ENCODE data around the gene ZNF454. TPM values are rescaled to one million over a fixed set of nuclear protein-coding genes. Genes with fewer than 3 reads are reported as not detected.

ZNF454 gene
- total and polyA plus RNA-seq, 10 donors: 0.20 to 4.9 (median 1.9) TPM

DNA sequence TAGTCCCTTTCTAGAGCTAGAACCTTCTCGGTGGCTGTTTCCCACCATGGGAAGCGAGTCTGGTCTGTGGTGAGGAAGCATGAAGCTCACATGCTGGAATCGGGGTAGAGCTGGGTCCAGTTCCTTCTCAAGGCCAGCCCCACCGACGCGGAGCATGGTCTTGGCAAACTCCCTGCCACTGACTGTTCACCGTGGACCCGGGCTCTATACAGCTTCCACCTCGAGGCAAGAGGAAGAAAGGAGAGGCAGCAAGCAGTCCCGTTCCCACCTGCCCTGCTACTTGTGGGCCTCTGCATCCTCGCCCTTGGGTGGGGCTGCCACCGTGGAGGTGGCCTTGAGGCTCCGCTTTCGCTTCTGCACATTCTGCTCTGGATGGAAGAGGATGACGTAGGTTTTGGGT, 40.4 kb downstream of the ZNF454 start:
- Histone ChIP-seq H3K4me1 (no peaks in the 10 kb centered on the region), H3K9me3 (peaks cover 8 to 99% (median 97%) of the 10 kb centered on the region in 8 donors), H3K27me3 (replicated peaks in 1 of 7) (no peaks in the 10 kb centered on the region), H3K36me3 (peaks cover 0 to 12% (median 2%) of the 10 kb centered on the region in 6 donors), H3K4me3 (no peak overlapping the region), H3K27ac (no peak overlapping the region)
- peak; percentile 37 for DNase-seq
- intact Hi-C loops (cut with DNase I; ENCODE audit: low total_unique reads): no loop called here
- 89 to 100% (median 94%) methylated on average over 2 to 15 of the region's 15 CpGs for WGBS, 5 donors
- TF ChIP-seq, protein P1, sequence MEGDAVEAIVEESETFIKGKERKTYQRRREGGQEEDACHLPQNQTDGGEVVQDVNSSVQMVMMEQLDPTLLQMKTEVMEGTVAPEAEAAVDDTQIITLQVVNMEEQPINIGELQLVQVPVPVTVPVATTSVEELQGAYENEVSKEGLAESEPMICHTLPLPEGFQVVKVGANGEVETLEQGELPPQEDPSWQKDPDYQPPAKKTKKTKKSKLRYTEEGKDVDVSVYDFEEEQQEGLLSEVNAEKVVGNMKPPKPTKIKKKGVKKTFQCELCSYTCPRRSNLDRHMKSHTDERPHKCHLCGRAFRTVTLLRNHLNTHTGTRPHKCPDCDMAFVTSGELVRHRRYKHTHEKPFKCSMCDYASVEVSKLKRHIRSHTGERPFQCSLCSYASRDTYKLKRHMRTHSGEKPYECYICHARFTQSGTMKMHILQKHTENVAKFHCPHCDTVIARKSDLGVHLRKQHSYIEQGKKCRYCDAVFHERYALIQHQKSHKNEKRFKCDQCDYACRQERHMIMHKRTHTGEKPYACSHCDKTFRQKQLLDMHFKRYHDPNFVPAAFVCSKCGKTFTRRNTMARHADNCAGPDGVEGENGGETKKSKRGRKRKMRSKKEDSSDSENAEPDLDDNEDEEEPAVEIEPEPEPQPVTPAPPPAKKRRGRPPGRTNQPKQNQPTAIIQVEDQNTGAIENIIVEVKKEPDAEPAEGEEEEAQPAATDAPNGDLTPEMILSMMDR (IDR thresholded peaks at IDR 0.05 in 8 of 11, conservative IDR thresholded peaks at IDR 0.05 in 3 of 11): no peak
- TF ChIP-seq POLR2AphosphoS5 (IDR thresholded peaks at IDR 0.05): no peak
- TF ChIP-seq POLR2A (IDR thresholded peaks at IDR 0.05): no peak

DNA sequence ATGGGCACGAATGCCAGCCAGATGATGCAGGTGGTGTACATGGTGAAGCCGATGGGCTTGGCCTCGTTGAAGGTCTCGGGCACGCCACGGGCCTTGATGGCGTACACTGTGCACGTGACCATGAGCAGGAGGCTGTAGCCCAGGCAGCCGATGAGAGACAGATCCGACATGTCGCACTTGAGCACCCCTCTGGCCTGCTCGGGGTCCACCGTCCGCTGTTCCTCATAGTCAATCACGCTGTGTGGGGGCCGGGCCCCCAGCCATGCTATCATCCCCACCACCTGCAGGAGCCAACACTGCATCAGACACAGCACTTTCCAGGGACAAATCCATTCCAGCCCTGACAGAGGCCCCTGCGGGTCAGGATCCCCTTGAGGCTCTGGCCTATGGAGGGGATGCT, 41.9 kb downstream of the ZNF454 start:
- no peak for TF ChIP-seq POLR2AphosphoS5 (IDR thresholded peaks at IDR 0.05)
- no peak for TF ChIP-seq POLR2A (IDR thresholded peaks at IDR 0.05)
- TF ChIP-seq, protein P1 (IDR thresholded peaks at IDR 0.05 in 8 of 11, conservative IDR thresholded peaks at IDR 0.05 in 3 of 11): no peak
- Histone ChIP-seq H3K9me3 (peaks cover 5 to 99% (median 95%) of the 10 kb centered on the region in 8 donors), H3K4me3 (no peak overlapping the region), H3K27ac (no peak overlapping the region), H3K27me3 (replicated peaks in 1 of 7) (no peaks in the 10 kb centered on the region), H3K4me1 (no peaks in the 10 kb centered on the region), H3K36me3 (peaks cover 0 to 6% (median under 1%) of the 10 kb centered on the region in 6 donors)
- peak; percentile 58 for DNase-seq
- WGBS, 5 donors: 90 to 97% (median 93%) methylated on average over 16 to 17 of the region's 17 CpGs
- intact Hi-C loops (cut with DNase I; ENCODE audit: low total_unique reads): no loop called here

DNA sequence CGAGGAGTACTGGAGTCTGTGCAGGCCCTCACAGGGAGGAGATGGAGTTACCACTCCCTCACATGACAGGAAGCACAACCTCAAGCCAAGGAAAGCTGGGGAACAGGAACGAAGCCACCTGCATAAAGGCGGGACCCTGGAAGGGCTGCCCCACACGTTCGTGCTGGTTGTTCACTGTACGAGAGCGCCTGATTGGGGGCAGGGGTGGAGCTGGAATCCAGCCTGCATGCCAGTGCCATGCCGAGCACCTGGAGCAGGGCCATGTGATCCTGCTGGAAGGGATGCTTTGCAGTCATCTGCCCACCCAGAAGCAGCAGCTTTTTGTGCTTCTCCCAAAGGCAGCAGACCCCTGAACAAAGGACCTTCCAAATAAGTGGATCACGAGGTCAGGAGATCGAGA, 42.7 kb downstream of the ZNF454 start:
- no peak overlapping the region for H3K4me3 ChIP-seq
- H3K27ac ChIP-seq: no peak overlapping the region
- H3K36me3 ChIP-seq: peaks cover 0 to under 1% (median 0%) of the 10 kb centered on the region in 6 donors
- DNase-seq: peak; percentile 36
- 78 to 95% (median 91%) methylated on average over 10 of the region's 10 CpGs for WGBS, 5 donors
- peaks cover 4 to 99% (median 95%) of the 10 kb centered on the region in 8 donors for H3K9me3 ChIP-seq
- no peaks in the 10 kb centered on the region for H3K4me1 ChIP-seq
- TF ChIP-seq, protein P1 (IDR thresholded peaks at IDR 0.05 in 8 of 11, conservative IDR thresholded peaks at IDR 0.05 in 3 of 11): no peak
- TF ChIP-seq POLR2AphosphoS5 (IDR thresholded peaks at IDR 0.05) (no peak), POLR2A (IDR thresholded peaks at IDR 0.05) (no peak)
- H3K27me3 ChIP-seq (replicated peaks in 1 of 7): no peaks in the 10 kb centered on the region
- intact Hi-C loops (cut with DNase I; ENCODE audit: low total_unique reads): no loop called here

DNA sequence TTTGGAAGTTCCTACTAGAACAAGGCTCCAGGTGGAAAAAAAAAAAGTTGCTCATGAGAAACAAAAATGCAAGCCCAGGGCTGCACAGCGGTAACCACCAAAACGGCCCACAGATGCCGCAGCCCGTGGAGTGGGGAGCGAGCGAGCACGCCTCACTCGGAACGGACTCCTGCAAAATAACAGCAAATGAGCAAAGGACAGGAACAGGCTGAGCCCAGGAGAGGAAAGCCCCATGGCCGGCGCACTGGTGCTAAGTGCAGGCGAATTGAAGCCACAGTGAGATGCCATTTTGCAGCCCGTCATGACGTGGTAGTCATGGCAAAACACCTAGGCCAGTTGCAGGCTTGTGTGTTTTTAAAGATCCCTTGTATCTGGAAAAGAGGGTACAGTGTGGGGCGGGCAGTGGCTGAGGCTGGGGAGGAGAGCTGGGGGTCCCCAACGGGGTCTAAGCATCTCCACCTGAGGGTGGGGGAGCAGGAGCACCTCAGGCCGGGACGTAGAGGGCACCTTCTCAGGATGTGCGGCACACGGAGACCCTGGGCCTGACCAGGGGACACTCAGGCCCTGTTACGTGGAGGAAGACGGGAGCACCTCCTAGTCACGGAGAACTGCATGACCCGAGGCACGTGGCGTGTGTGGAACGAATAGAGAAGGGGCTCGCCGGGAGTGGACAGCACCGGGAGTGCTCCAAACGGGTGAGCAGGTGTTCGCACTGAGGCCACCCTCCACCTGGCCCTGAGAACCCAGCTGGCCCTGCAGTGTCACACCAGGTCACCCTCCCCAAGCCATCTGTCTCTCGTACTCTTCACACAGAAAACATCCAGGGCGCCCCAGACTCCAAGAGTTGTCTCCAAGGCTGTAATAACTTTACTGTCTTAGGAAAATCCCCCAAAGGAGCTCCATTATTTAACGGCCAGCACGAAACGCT, 43.4 kb downstream of the ZNF454 start:
- H3K4me3 ChIP-seq: no peak overlapping the region
- H3K9me3 ChIP-seq: peaks cover 3 to 99% (median 95%) of the 10 kb centered on the region in 8 donors
- intact Hi-C loops (cut with DNase I; ENCODE audit: low total_unique reads): no loop called here
- DNase-seq: peak; percentile 44
- 89 to 97% (median 93%) methylated on average over 37 of the region's 37 CpGs for WGBS, 5 donors
- TF ChIP-seq POLR2A (IDR thresholded peaks at IDR 0.05): no peak
- TF ChIP-seq, protein P1 (IDR thresholded peaks at IDR 0.05 in 8 of 11, conservative IDR thresholded peaks at IDR 0.05 in 3 of 11): no peak
- no peak for TF ChIP-seq POLR2AphosphoS5 (IDR thresholded peaks at IDR 0.05)
- H3K4me1 ChIP-seq: no peaks in the 10 kb centered on the region
- no peaks in the 10 kb centered on the region for H3K27me3 ChIP-seq (replicated peaks in 1 of 7)
- no peaks in the 10 kb centered on the region for H3K36me3 ChIP-seq
- no peak overlapping the region for H3K27ac ChIP-seq

Measured in spleen (tissue), 11 donors.